ENCODE measurements around the gene CTNNA1.

DNA sequence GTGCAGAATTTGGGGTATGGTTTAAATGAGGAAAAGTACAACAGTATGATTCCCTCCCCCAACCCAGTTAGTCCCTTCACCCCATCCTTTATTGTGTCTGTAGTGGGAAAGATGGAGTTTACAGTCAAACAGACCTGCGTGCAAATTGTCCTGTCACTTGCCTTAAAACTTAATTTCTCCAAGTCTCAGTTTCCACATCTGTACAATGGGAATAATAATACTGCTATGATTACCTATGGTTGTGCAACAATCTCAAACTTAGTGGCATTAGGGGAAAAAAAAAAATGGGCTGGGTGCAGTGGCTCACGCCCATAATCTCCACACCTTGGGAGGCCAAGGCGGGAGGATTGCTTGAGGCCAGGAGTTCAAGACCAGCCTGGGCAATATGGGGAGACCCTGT lies 35.8 kb upstream of the CTNNA1 start:
- TF ChIP-seq, protein P1, sequence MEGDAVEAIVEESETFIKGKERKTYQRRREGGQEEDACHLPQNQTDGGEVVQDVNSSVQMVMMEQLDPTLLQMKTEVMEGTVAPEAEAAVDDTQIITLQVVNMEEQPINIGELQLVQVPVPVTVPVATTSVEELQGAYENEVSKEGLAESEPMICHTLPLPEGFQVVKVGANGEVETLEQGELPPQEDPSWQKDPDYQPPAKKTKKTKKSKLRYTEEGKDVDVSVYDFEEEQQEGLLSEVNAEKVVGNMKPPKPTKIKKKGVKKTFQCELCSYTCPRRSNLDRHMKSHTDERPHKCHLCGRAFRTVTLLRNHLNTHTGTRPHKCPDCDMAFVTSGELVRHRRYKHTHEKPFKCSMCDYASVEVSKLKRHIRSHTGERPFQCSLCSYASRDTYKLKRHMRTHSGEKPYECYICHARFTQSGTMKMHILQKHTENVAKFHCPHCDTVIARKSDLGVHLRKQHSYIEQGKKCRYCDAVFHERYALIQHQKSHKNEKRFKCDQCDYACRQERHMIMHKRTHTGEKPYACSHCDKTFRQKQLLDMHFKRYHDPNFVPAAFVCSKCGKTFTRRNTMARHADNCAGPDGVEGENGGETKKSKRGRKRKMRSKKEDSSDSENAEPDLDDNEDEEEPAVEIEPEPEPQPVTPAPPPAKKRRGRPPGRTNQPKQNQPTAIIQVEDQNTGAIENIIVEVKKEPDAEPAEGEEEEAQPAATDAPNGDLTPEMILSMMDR (IDR thresholded peaks at IDR 0.05): no peak
- TF ChIP-seq POLR2A (IDR thresholded peaks at IDR 0.05): no peak
